Mesenteric fat pad (tissue), 1 donor: ENCODE measurements around the gene UBE2O. TPM values are rescaled to one million over a fixed set of nuclear protein-coding genes. Genes with fewer than 3 reads are reported as not detected.
"Not testable (repeated sequence)": the region's sequence is repeated elsewhere in the genome, so short reads cannot be mapped to it uniquely, and the experiment has no call there.

Source experiments
- DNase-seq: peaks from one replicate; pipeline ENCODE4 v3.0.0-alpha.2; 2020; ENCODE audit warnings: low spot score
- total RNA-seq: library from RNA; stranded (reverse); fragmentation: NEBNext Ultra II Directional; extraction: Animal tissue kit (Norgen Biotek cat#: 25700); gene quantifications from one replicate; pipeline ENCODE4 v1.2.1, GENCODE V29; 2021
- donor health status: DM: yes; HTN: yes; CAD: no.

Gene UBE2O
- total RNA-seq, 1 donor from 2014 or later: 20.4 TPM

DNA sequence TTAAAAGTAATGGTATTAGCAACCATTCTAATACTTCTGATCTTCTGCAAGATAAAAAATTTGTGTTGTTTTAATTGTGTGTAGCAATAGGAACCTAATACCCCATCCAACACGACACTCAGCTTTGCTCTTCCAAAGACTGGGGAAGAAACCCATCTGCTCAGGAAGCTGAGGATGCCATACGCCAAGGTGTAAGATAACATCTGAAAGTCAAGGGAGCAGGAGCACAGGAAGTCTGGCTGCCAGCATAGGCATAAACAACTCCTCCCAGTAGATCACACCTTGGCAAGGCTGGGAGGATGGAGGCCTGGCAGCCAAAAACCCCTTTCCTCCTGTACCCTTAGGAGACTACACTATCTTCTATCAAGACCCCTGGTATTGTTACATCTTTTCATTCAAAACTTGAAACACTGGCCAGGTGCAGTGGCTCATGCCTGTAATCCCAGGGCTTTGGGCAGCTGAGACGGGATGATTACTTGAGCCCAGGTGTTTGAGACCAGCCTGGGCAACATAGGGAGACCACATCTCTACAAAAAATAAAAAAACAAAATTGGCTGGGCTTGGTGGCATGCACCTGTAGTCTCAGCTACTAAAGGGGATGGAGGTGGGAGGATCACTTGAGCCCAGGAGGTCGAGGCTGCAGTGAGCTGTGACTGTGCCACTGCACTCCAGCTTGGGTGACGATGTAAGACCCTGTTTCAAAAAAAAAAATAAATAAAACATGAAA is 74.2 kb downstream of the UBE2O start:
- DNase-seq: no peak

DNA sequence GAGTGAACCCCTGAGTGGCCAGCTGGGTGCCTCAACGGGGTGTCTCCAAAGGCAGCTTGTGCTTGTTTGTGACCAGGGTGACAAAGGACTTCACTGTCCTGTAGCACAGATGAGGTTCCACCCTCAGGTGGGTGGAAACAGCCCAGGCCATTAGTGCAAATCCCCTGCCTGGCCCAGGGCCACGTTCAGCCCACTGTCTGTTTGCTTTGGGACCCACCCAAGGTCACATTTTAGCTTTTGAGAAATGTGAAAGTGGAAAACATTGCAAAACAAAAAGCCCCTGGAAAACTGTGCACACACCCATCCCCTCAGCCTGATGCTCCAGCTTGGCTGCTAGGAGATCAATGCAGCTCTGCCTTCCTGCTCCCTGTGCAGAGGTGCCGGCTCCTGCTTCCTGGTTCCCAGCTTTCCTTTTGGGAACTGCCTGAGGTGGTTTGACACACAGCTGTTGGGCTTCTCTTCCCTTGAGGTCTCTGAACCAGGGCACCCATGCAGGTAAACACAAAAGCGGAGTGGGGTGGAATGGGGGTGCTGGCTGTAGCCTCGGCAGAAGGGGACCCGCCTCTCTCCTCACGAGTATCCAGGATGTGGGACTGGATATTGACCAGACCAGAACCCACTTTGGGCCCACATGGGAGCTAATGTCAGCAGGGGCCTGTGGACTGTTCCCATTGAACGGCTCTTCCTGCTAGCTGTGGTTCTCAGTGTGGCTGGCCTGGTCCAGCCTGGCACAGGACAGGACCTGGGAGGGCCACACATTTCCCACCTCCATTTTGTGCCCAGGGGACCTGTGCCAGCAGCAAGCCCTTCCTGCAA is 76.4 kb downstream of the UBE2O start:
- DNase-seq: no peak

GRCh38 chr17:76371656-76372628 is 81.0 kb downstream of the UBE2O start:
- DNase-seq: no peak

GRCh38 chr17:76370261-76370993 is 82.5 kb downstream of the UBE2O start:
- no peak for DNase-seq

GRCh38 chr17:76369804-76370203 is 83.1 kb downstream of the UBE2O start:
- DNase-seq: no peak

DNA sequence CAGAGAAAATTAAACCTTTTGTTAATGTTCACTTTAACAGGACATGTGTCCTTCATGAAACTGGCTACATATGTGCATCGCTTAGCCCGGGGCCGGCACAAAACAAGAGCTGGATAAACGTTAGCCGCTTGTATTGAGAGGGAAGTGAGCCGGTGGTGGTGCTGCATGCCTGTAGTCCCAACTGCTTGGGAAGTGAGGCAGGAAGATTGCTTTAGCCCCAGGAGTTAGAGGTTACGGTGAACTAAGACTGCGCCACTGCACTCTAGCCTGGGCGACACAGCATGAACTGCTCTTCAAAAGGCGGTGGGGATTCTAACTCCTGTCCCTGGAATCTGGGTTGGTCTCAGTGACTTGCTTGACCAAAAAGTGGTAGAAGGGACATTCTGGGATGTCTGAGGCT is 83.6 kb downstream of the UBE2O start:
- no peak for DNase-seq

DNA sequence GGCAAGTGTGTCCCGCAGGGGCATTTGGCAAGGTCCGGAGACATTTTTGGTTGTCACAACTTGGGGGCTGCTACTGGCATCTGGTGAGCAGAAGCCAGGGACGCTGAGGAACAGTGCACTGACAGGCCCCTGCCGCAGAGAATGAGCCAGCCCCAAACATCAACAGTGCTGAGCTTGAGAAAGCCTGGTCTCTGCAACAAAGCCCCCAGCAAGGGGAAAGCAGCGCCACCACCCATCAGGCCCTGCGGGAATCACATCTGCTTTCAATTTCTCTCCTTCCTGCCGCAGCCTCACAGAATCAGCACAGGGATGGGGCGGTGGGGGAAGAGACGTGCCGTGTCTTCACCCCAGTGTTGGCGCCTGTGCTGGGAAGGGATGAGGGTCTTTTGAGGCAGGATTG is 84.4 kb downstream of the UBE2O start:
- no peak for DNase-seq

DNA sequence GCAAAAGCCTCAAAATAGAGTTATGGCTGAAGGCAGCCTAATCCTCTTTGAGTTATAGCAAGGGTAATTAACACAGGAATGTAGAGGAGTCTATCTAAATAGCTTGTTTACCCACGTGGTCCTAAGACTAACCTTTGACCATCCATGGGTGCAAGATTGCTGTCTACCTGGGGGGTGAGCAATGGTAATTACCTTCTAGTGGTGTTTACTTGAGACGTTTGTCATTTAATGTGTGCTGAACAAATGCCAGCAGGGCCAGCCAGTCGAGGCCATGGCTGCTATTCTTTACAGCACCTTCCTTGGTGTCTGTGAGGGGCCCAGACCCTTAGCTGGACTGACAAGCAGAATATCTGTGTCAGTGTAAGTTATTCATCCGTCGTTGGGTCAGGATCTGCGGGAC is 85.3 kb downstream of the UBE2O start:
- DNase-seq: no peak

DNA sequence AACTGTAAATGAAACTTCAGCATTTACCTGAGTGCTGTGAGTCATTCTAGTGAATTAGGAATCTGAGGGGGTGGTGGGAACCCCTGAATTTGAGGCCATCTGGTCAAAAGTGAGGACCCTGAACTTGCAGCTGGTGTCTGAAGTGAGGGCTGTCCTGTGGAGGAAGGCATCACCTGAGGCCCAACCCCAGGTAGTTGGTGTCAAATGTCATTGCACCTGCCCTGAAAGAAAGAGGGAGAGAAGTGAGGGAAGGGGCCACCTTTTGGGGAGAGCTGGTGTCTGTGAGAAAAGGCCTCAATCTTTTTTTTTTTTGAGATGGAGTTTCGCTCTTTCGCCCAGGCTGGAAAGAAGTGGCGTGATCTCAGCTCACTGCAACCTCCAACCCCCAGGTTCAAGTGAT is 86.7 kb downstream of the UBE2O start:
- no peak for DNase-seq

- no peak for DNase-seq
These were observed 87.6 kb downstream of the UBE2O start for GRCh38 chr17:76365256-76365903.

DNA sequence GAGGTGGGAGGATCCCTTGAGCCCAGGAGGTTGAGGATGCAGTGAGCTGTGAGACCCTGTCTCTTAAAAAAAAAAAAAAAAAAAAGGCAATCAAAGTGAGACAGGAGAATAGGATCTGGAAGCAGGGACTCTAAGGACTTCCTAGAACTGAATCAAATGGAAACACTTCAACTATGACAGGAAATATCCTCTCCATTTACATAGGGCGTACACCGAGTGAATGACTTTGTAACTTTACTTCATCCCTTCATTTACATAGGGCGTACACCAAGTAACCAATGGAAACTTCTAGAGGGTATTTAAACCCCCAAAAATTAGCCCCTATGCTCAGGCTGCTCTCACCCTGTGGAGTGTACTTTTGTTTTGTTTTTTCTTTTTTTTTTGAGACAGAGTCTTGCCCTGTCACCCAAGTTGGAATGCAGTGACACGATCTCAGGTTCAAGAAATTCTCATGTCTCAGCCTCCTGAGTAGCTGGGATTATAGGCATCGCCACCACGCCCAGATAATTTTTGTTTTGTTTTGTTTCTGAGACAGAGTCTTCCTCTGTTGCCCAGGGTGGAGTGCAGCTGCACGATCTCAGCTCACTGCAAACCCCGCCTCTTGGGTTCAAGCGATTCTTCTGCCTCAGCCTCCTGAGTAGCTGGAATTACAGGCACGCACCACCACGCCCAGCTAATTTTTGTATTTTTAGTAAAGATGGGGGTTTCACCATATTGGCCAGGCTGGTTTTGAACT is 89.7 kb downstream of the UBE2O start:
- no peak for DNase-seq

GRCh38 chr17:76360461-76360860 is 92.5 kb downstream of the UBE2O start:
- no peak for DNase-seq

GRCh38 chr17:76359776-76360175 is 93.2 kb downstream of the UBE2O start:
- not testable (repeated sequence) for DNase-seq

DNA sequence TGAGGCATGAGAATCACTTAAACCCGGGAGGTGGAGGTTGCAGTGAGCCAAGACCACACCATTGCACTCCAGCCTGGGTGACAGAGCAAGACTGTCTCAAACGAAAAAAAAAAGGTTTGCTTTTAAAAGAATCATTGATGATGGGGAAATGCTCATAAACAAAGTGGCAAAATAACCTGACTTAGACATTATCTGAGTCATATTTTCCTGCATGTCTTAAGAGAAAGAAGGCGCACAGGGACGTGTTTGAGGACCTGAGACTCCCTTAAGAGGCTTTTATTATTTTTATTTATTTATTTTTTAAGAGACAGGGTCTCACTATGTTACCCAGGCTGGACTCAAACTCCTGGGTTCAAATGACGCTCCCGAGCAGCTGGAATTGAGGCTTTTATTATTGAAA is 93.6 kb downstream of the UBE2O start:
- no peak for DNase-seq

- no peak for DNase-seq
These were observed 95.3 kb downstream of the UBE2O start for GRCh38 chr17:76357597-76358158.

- no peak for DNase-seq
These were observed 96.0 kb downstream of the UBE2O start for GRCh38 chr17:76356803-76357456.

GRCh38 chr17:76354747-76355310 is 98.1 kb downstream of the UBE2O start:
- no peak for DNase-seq

DNA sequence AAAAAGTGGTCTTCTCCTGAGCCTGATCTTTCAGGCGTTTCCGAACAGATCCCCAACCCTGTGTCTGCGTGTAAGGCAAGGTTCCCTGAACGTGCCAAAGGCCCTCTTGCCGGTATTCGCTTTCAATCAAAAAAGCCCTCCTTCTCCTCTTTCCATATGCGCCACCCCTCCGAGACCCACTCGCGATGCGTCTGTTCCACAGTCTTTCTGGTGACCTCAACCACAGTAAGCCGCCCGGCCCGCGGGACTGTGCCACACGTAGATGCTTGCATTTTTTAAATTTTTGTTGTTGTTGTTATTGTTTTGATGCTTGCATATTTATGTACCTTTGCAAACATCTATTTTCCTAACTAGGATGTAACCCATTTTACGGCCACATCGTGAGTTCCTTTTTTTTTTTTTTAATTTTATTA is 98.6 kb downstream of the UBE2O start:
- DNase-seq: no peak
